NOMO-1 treated with dmso at 0.1 percent for 144 hours (cell line): ENCODE results near the gene GPX2.
"Not testable (repeated sequence)": the region's sequence is repeated elsewhere in the genome, so short reads cannot be mapped to it uniquely, and the experiment has no call there.

Experiments used
- DNase-seq: peaks from one replicate; lab custom pipeline; 2025; ENCODE audit not compliant: unreplicated experiment; lab: John Stamatoyannopoulos, UW

Gene GPX2

GRCh38 chr14:64915029-64915424 lies 27.5 kb downstream of the GPX2 start:
- DNase-seq: no peak

GRCh38 chr14:64914237-64915028 lies 28.1 kb downstream of the GPX2 start, which contains the start of gene CHURC1:
Gene CHURC1 (plus strand): TSS chr14:64914455. CDS start chr14:64914496, 41 bp downstream.
- DNase-seq: peak; percentile 87

- DNase-seq: not testable (repeated sequence)
These were observed 29.1 kb downstream of the GPX2 start for GRCh38 chr14:64913477-64913876.

- DNase-seq: no peak
These were observed 30.3 kb downstream of the GPX2 start for GRCh38 chr14:64912261-64912660.

GRCh38 chr14:64910847-64911495 lies 31.6 kb downstream of the GPX2 start:
- no peak for DNase-seq

GRCh38 chr14:64906022-64906421 lies 36.5 kb downstream of the GPX2 start:
- DNase-seq: no peak

- DNase-seq: no peak
These were observed 42.6 kb downstream of the GPX2 start for GRCh38 chr14:64899958-64900357.

GRCh38 chr14:64891839-64892375 lies 50.6 kb downstream of the GPX2 start:
- DNase-seq: no peak

GRCh38 chr14:64891173-64891838 lies 51.2 kb downstream of the GPX2 start:
- no peak for DNase-seq

GRCh38 chr14:64889352-64889751 lies 53.2 kb downstream of the GPX2 start:
- DNase-seq: no peak
